NCI-H2227 treated with DMSO at 0.1 percent for 48 hours (cell line): ENCODE results near the gene PHF1.

ENCODE experiments used
- DNase-seq: peaks from one replicate; lab custom pipeline; 2025; lab: John Stamatoyannopoulos, UW

The PHF1 gene

GRCh38 chr6:33431880-33432541, 21.2 kb downstream of the PHF1 start:
- no peak for DNase-seq

- DNase-seq: no peak
These were observed 21.7 kb downstream of the PHF1 start for GRCh38 chr6:33432546-33432945.

GRCh38 chr6:33433001-33433543, 22.3 kb downstream of the PHF1 start:
- no peak for DNase-seq

GRCh38 chr6:33433544-33434191, 22.9 kb downstream of the PHF1 start:
- DNase-seq: peak; percentile 28

GRCh38 chr6:33434961-33435360, 24.1 kb downstream of the PHF1 start:
- no peak for DNase-seq

GRCh38 chr6:33437666-33438065, 26.9 kb downstream of the PHF1 start:
- DNase-seq: no peak

- DNase-seq: no peak
These were observed 28.3 kb downstream of the PHF1 start for GRCh38 chr6:33438978-33439594.

- DNase-seq: no peak
These were observed 29.3 kb downstream of the PHF1 start for GRCh38 chr6:33439956-33440648.

GRCh38 chr6:33440649-33441309, 30.0 kb downstream of the PHF1 start:
- no peak for DNase-seq

- DNase-seq: no peak
These were observed 30.6 kb downstream of the PHF1 start for GRCh38 chr6:33441457-33441856.

GRCh38 chr6:33442283-33442682, 31.5 kb downstream of the PHF1 start:
- no peak for DNase-seq

GRCh38 chr6:33443025-33443424, 32.2 kb downstream of the PHF1 start:
- DNase-seq: no peak

GRCh38 chr6:33443619-33444504, 33.0 kb downstream of the PHF1 start:
- DNase-seq: no peak

GRCh38 chr6:33445119-33445603, 34.3 kb downstream of the PHF1 start:
- no peak for DNase-seq

- DNase-seq: no peak
These were observed 35.5 kb downstream of the PHF1 start for GRCh38 chr6:33446356-33446755.

GRCh38 chr6:33450434-33450833, 39.6 kb downstream of the PHF1 start:
- DNase-seq: no peak

GRCh38 chr6:33451606-33452005, 40.8 kb downstream of the PHF1 start:
- DNase-seq: no peak

- DNase-seq: no peak
These were observed 41.7 kb downstream of the PHF1 start for GRCh38 chr6:33452496-33452895.

- DNase-seq: no peak
These were observed 42.7 kb downstream of the PHF1 start for GRCh38 chr6:33453393-33454008.
